ENCODE results near the gene NAAA. TPM values are rescaled to one million over a fixed set of nuclear protein-coding genes. Genes with fewer than 3 reads are reported as not detected.

The NAAA gene
- total and polyA plus RNA-seq, 2 of the 4 experiments (the other 2 are of a cell fraction) = 17.6 to 26.4 TPM

DNA sequence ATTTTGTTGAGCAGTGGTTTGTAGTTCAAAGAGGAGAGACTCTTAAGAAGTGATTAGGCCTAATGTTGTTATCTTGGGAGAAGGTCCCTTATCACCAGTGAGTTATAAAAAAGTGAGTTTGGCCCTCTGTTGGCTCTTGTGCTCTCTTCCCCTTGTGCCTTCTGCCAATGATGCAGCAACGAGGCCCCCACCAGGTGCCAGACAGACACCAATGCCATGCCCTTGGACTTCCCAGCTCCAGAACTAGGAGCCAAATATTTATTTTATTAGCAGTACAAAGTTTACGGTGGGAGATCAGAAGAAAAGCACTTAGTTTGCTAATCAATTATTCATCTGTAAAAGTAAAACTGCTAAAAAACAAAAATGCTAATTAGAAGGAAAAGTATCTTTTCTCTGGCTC is 22.7 kb upstream of the NAAA start:
- Histone ChIP-seq H3K9ac (ENCODE audit: low read depth, low read length) (no peak overlapping the region), H2AFZ (replicated peaks; ENCODE audit: low read length, poor library complexity) (no peak overlapping the region), H3K27ac (ENCODE audit: insufficient read depth, low read length) (no peak overlapping the region), H4K8ac (ENCODE audit: low read depth in 2 of 2, low read length in 2 of 2) (no peak overlapping the region), H2BK20ac (ENCODE audit: low read depth, low read length) (no peak overlapping the region), H2AK9ac (replicated peaks; ENCODE audit: low read depth, low read length, poor library complexity) (no peak overlapping the region), H2AK5ac (ENCODE audit: low read depth, low read length) (no peak overlapping the region), H3K56ac (ENCODE audit: extremely low read depth, insufficient read depth, low read length) (no peak overlapping the region), H3K4me3 (ENCODE audit: insufficient read depth, low read depth, low read length) (no peak overlapping the region), H3K23ac (ENCODE audit: low read depth, low read length) (no peak overlapping the region), H4K5ac (ENCODE audit: low read depth, low read length) (no peak overlapping the region), H3K4me1 (ENCODE audit: control insufficient read depth, insufficient read depth, low read length) (no peaks in the 10 kb centered on the region), H2BK5ac (ENCODE audit: low read depth, low read length, poor library complexity, severe bottlenecking) (no peak overlapping the region), H3K14ac (replicated peaks; ENCODE audit: low read depth, low read length) (no peak overlapping the region), H3K4ac (ENCODE audit: low read depth, low read length) (no peak overlapping the region), H3K9me3 (ENCODE audit: control insufficient read depth, insufficient read depth, low read length) (peaks cover 2% of the 10 kb centered on the region; the same call in 1 of the 2 replicates), H3K27me3 (ENCODE audit: control insufficient read depth, insufficient read depth, low read length) (no peaks in the 10 kb centered on the region), H2BK120ac (ENCODE audit: low read depth, low read length) (no peak overlapping the region), H3K18ac (ENCODE audit: low read depth, low read length) (no peak overlapping the region), H3K4me2 (ENCODE audit: low read depth, low read length) (no peak overlapping the region), H4K91ac (ENCODE audit: insufficient read depth, low read depth, low read length) (no peak overlapping the region), H3K36me3 (ENCODE audit: control insufficient read depth, insufficient read depth, low read length) (peaks cover 44% of the 10 kb centered on the region), H4K20me1 (ENCODE audit: insufficient read depth, low read length) (no peaks in the 10 kb centered on the region), H2BK15ac (ENCODE audit: low read depth, low read length) (no peak overlapping the region), H3K79me1 (ENCODE audit: low read depth in 1 of 2, low read length in 2 of 2) (no peaks in the 10 kb centered on the region; a peak in 2 of 4 replicates), H3K9me1 (ENCODE audit: insufficient read depth, low read length) (no peaks in the 10 kb centered on the region)
- in situ Hi-C loops (cut with MboI; ENCODE audit: low sequenced_read_pairs) = loop anchor here (25.0 kb wide), 1 partner anchor 176 kb away; no protein-coding TSS in a partner anchor
- TF ChIP-seq CEBPB (IDR thresholded peaks at IDR 0.05; ENCODE audit: low read depth, low read length) (no peak), NFE2L2 (IDR thresholded peaks at IDR 0.05; ENCODE audit: low read depth, low read length) (no peak), BHLHE40 (IDR thresholded peaks at IDR 0.05; ENCODE audit: low read depth, low read length) (no peak), RAD21 (IDR thresholded peaks at IDR 0.05; ENCODE audit: low read length) (no peak), FOS (IDR thresholded peaks at IDR 0.05; ENCODE audit: low read depth, low read length) (no peak), MAZ (IDR thresholded peaks at IDR 0.05; ENCODE audit: borderline replicate concordance, low read depth, low read length) (no peak), RCOR1 (IDR thresholded peaks at IDR 0.05; ENCODE audit: insufficient replicate concordance, low read length) (no peak), MAFK (IDR thresholded peaks at IDR 0.05; ENCODE audit: low read depth, low read length) (no peak), MXI1 (IDR thresholded peaks at IDR 0.05; ENCODE audit: borderline replicate concordance, low read depth, low read length) (no peak)
- TF ChIP-seq, protein P1, sequence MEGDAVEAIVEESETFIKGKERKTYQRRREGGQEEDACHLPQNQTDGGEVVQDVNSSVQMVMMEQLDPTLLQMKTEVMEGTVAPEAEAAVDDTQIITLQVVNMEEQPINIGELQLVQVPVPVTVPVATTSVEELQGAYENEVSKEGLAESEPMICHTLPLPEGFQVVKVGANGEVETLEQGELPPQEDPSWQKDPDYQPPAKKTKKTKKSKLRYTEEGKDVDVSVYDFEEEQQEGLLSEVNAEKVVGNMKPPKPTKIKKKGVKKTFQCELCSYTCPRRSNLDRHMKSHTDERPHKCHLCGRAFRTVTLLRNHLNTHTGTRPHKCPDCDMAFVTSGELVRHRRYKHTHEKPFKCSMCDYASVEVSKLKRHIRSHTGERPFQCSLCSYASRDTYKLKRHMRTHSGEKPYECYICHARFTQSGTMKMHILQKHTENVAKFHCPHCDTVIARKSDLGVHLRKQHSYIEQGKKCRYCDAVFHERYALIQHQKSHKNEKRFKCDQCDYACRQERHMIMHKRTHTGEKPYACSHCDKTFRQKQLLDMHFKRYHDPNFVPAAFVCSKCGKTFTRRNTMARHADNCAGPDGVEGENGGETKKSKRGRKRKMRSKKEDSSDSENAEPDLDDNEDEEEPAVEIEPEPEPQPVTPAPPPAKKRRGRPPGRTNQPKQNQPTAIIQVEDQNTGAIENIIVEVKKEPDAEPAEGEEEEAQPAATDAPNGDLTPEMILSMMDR (conservative IDR thresholded peaks at IDR 0.05; ENCODE audit: low read depth, low read length) = no peak
- TF ChIP-seq, protein P2, sequence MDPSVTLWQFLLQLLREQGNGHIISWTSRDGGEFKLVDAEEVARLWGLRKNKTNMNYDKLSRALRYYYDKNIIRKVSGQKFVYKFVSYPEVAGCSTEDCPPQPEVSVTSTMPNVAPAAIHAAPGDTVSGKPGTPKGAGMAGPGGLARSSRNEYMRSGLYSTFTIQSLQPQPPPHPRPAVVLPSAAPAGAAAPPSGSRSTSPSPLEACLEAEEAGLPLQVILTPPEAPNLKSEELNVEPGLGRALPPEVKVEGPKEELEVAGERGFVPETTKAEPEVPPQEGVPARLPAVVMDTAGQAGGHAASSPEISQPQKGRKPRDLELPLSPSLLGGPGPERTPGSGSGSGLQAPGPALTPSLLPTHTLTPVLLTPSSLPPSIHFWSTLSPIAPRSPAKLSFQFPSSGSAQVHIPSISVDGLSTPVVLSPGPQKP (IDR thresholded peaks at IDR 0.05; ENCODE audit: borderline replicate concordance, low read depth, low read length) = no peak
- TF ChIP-seq, protein P3, sequence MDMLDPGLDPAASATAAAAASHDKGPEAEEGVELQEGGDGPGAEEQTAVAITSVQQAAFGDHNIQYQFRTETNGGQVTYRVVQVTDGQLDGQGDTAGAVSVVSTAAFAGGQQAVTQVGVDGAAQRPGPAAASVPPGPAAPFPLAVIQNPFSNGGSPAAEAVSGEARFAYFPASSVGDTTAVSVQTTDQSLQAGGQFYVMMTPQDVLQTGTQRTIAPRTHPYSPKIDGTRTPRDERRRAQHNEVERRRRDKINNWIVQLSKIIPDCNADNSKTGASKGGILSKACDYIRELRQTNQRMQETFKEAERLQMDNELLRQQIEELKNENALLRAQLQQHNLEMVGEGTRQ (IDR thresholded peaks at IDR 0.05; ENCODE audit: low read depth, low read length) = no peak
- dilution Hi-C loops (cut with HindIII; ENCODE audit: low sequenced_read_pairs, unreplicated experiment) = no loop called here
- ChIA-PET POLR2A (ENCODE audit: unreplicated experiment) (no interaction called here), CTCF (no interaction called here)
- intact Hi-C loops (cut with micrococcal nuclease) = no loop called here
- no peak for DNase-seq
- ATAC-seq (ENCODE audit: low read depth) = no peak
- BruUV-seq (replicated peaks) = no TSS peak
- no CpG with 5 or more reads among the region's 2 CpGs for WGBS, 2 experiments (ENCODE audit: extremely low coverage in 2 of 2, insufficient read length in 1 of 2)

Data from IMR-90 (cell line).